GM12878 (cell line): ENCODE measurements around the gene FNDC3B. TPM values are rescaled to one million over a fixed set of nuclear protein-coding genes. Genes with fewer than 3 reads are reported as not detected.

Experiments
- ATAC-seq: fragments of 200-7000 bp; cut with Tn5 transposase; 3 replicates; pipeline ENCODE4 v1.9.1; 2020; ENCODE audit warnings: mild to moderate bottlenecking, moderate library complexity
- BruUV-seq: library from RNA; stranded (reverse); fragments of 400-500 nt; replicated peaks from 2 replicates; lab custom pipeline; 2021; lab: Mats Ljungman, UMichigan
- CTCF ChIA-PET: fragments of 300-600 bp; sonication (Branson Sonifier 250); formaldehyde crosslinking; extraction: SDS; loops from one replicate; lab custom pipeline; 2021; ENCODE audit warnings: inconsistent platforms; lab: Yijun Ruan, JAX
- POLR2A ChIA-PET: fragments of 350-600 bp; formaldehyde crosslinking; extraction: SDS; loops from one replicate; lab custom pipeline; 2021; ENCODE audit warnings: inconsistent platforms; lab: Charles Lee
- RAD21 ChIA-PET: fragments of 300-600 bp; sonication (Branson Sonifier 250); formaldehyde crosslinking; loops from one replicate; lab custom pipeline; 2023; ENCODE audit warnings: antibody characterized with exemption; ENCODE audit not compliant: unreplicated experiment; lab: Charles Lee
- SMC1A ChIA-PET: fragments of 300-600 bp; sonication (Branson Sonifier 250); formaldehyde crosslinking; loops from one replicate; lab custom pipeline; 2023; ENCODE audit not compliant: unreplicated experiment, uncharacterized antibody; lab: Charles Lee
- DNase-seq: peaks from one replicate; pipeline ENCODE4 v3.0.0-alpha.2; 2011; ENCODE audit warnings: low read depth, low spot score
- FAIRE-seq: peaks from 3 replicates; lab custom pipeline; 2011; peaks lifted over from hg19 to GRCh38; lab: Jason Lieb, UNC
- H2AFZ ChIP-seq: 2 replicates; pipeline ENCODE4 v1.6.0; 2011; ENCODE audit warnings: low read depth, low read length, control low read depth; ENCODE audit not compliant: control insufficient read depth
- H3K27ac ChIP-seq: 2 replicates; pipeline ENCODE4 v1.5.1; 2011; ENCODE audit warnings: control low read depth; ENCODE audit not compliant: control insufficient read depth, insufficient read depth
- H3K27me3 ChIP-seq, 2 experiments: replicated peaks in 1 of 2; 2 replicates each; pipeline versions ENCODE4 v1.6.0 to v1.6.1; 2011; ENCODE audit warnings: low read length in 1 of 2; ENCODE audit not compliant: control insufficient read depth in 2 of 2, insufficient read depth in 2 of 2
- H3K36me3 ChIP-seq, 2 experiments: 2 replicates each; pipeline ENCODE4 v1.5.1; 2011; ENCODE audit warnings: low read length in 1 of 2; ENCODE audit not compliant: control insufficient read depth in 2 of 2, insufficient read depth in 2 of 2
- H3K4me1 ChIP-seq: 2 replicates; pipeline ENCODE4 v1.6.1; 2011; ENCODE audit warnings: mild to moderate bottlenecking, low read length, moderate library complexity, mixed read lengths; ENCODE audit not compliant: control insufficient read depth, insufficient read depth
- H3K4me2 ChIP-seq: 2 replicates; pipeline ENCODE4 v1.6.0; 2011; ENCODE audit warnings: control low read depth; ENCODE audit not compliant: control insufficient read depth, insufficient read depth
- H3K4me3 ChIP-seq: fragments of 200-600 bp; sonication (generic); 2 replicates; pipeline ENCODE4 v1.5.1; 2016
- H3K79me2 ChIP-seq: 2 replicates; pipeline ENCODE4 v1.6.0; 2011; ENCODE audit warnings: low read length; ENCODE audit not compliant: control insufficient read depth, insufficient read depth
- H3K9ac ChIP-seq: 2 replicates; pipeline ENCODE4 v1.8.0; 2011; ENCODE audit warnings: low read length, control low read depth, mixed read lengths; ENCODE audit not compliant: control insufficient read depth, insufficient read depth
- H3K9me3 ChIP-seq: replicated peaks from 3 replicates; pipeline ENCODE4 v1.5.1; 2011; ENCODE audit warnings: mild to moderate bottlenecking, low read length; ENCODE audit not compliant: control insufficient read depth, insufficient read depth
- H4K20me1 ChIP-seq: 2 replicates; pipeline ENCODE4 v1.6.0; 2011; ENCODE audit not compliant: control insufficient read depth, insufficient read depth
- ATF2 ChIP-seq: IDR thresholded peaks from 2 replicates; pipeline ENCODE4 v1.6.1; 2012; ENCODE audit warnings: low read length, inconsistent platforms
- BCLAF1 ChIP-seq: fragments of 450-650 bp; IDR thresholded peaks from 2 replicates; pipeline ENCODE4 v1.6.1; 2017; ENCODE audit warnings: antibody characterized with exemption, mild to moderate bottlenecking, moderate library complexity
- KDM1A ChIP-seq: fragments of 200-600 bp; sonication (generic); IDR thresholded peaks from 2 replicates; pipeline ENCODE4 v1.6.1; 2016; ENCODE audit warnings: borderline replicate concordance
- MEF2B ChIP-seq: fragments of 450-650 bp; IDR thresholded peaks from 2 replicates; pipeline ENCODE4 v1.6.1; 2018; ENCODE audit warnings: mild to moderate bottlenecking, moderate library complexity; ENCODE audit not compliant: partially characterized antibody, poor library complexity, severe bottlenecking
- RELA ChIP-seq: fragments of 450-650 bp; IDR thresholded peaks from 2 replicates; pipeline ENCODE4 v1.8.0; 2014; ENCODE audit warnings: borderline replicate concordance; ENCODE audit not compliant: partially characterized antibody
- in situ Hi-C: fragments of 300-500 bp; cut with MboI; formaldehyde crosslinking; loops from 9 replicates; pipeline ENCODE4 v1.14.3; 2018; ENCODE audit warnings: mixed read lengths
- intact Hi-C: fragments of 100-400 bp; cut with micrococcal nuclease; formaldehyde crosslinking; loops from one replicate; pipeline ENCODE4 v1.14.2; 2022; ENCODE audit not compliant: unreplicated experiment
- polyA plus RNA-seq, 11 experiments: library from polyadenylated mRNA; depleted of rRNA in 4 of 11; unstranded in 6 of 11; stranded (reverse) in 5 of 11; fragments of >200 nt; fragmentation: Nextera tagmentation in 4 of 11; fragmentation: Illumina TruSeq in 1 of 11; extraction: Ambion mirVana in 4 of 11; extraction: Trizol in 1 of 11; gene quantifications; 1 replicate in 1 of 11; 2 replicates in 10 of 11; pipeline versions ENCODE4 v1.2.1 to v1.2.3, GENCODE V29; 2011 to 2016; ENCODE audit warnings: inconsistent platforms in 2 of 11, missing spikeins in 2 of 11, low read depth in 1 of 11
- total RNA-seq, 4 experiments: library from RNA; depleted of rRNA in 3 of 4; stranded (reverse); fragments of >200 nt in 3 of 4; fragmentation: Illumina TruSeq in 1 of 4; extraction: Trizol in 1 of 4; gene quantifications; 2 replicates each; pipeline versions ENCODE4 v1.2.1 to v1.2.3, GENCODE V29; 2013 to 2021

The FNDC3B gene
- total and polyA plus RNA-seq, 10 of the 15 experiments (the other 5 are each of a cell fraction or from before 2014, with no cell fraction given): 7.9 to 35.0 (median 18.5) TPM

GRCh38 chr3:172007065-172007370 lies 32.4 kb upstream of the FNDC3B start:
- intact Hi-C loops (no loop called here), in situ Hi-C loops (no loop called here)
- ChIA-PET CTCF (interaction anchor here (1.1 to 2.7 kb wide), 3 partner anchors 22 to 335 kb away, joined by 3 to 6 read pairs (median 4); no protein-coding TSS in a partner anchor), POLR2A (no interaction called here), RAD21 (interaction anchor here (0.6 kb wide), 1 partner anchor 652 kb away, joined by 3 read pairs; no protein-coding TSS in a partner anchor), SMC1A (no interaction called here)
- Histone ChIP-seq H3K36me3 (no peaks in the 10 kb centered on the region), H3K27me3 (no peaks in the 10 kb centered on the region), H3K4me3 (no peak overlapping the region), H3K79me2 (no peaks in the 10 kb centered on the region), H3K9me3 (no peaks in the 10 kb centered on the region), H4K20me1 (no peaks in the 10 kb centered on the region), H3K4me1 (no peaks in the 10 kb centered on the region), H3K27ac (no peak overlapping the region), H2AFZ (no peak overlapping the region), H3K9ac (no peak overlapping the region), H3K4me2 (no peak overlapping the region)
- FAIRE-seq (no peak), ATAC-seq (no peak), DNase-seq (no peak)
- BruUV-seq: no TSS peak
- no peak for TF ChIP-seq KDM1A
- TF ChIP-seq MEF2B: no peak
- TF ChIP-seq ATF2: no peak
- TF ChIP-seq RELA: no peak
- no peak for TF ChIP-seq BCLAF1
